ENCODE results near the gene ILRUN.
"Not testable (repeated sequence)": the region's sequence is repeated elsewhere in the genome, so short reads cannot be mapped to it uniquely, and the experiment has no call there.

- TF ChIP-seq POLR2AphosphoS5 (IDR thresholded peaks at IDR 0.05; ENCODE audit: borderline replicate concordance, low read depth, low read length); EZH2 (IDR thresholded peaks at IDR 0.05): not testable (repeated sequence)
These were observed 21.6 kb downstream of the ILRUN start for GRCh38 chr6:34674930-34675329.

All from SK-N-MC (cell line).